Measurements from ENCODE around the gene ZNF219. TPM values are rescaled to one million over a fixed set of nuclear protein-coding genes. Genes with fewer than 3 reads are reported as not detected.

ZNF219 gene
- total and polyA plus RNA-seq, 2 donors (not counting 1 experiment from before 2014, with no cell fraction given), result 3.3 to 6.4 TPM

- no peaks in the 10 kb centered on the region for H3K9me3 ChIP-seq (ENCODE audit: control extremely low read depth in 1 of 3, control insufficient read depth in 2 of 3, insufficient read depth in 1 of 3, low read length in 2 of 3)
- TF ChIP-seq CTCF (IDR thresholded peaks at IDR 0.05), result no peak
- no peak for TF ChIP-seq EZH2 (IDR thresholded peaks at IDR 0.05; ENCODE audit: borderline replicate concordance, insufficient read depth, low read depth, low read length, poor library complexity, severe bottlenecking)
- H3K4me1 ChIP-seq (ENCODE audit: control insufficient read depth in 2 of 2, insufficient read depth in 2 of 2, low read length in 2 of 2), result no peaks in the 10 kb centered on the region
- no peak for ATAC-seq (ENCODE audit: low read depth)
- DNase-seq, result no peak
- ChIA-PET POLR2A (no interaction called here), CTCF (no interaction called here)
- H3K79me2 ChIP-seq (ENCODE audit: control insufficient read depth, insufficient read depth, low read length), result no peaks in the 10 kb centered on the region
- H4K20me1 ChIP-seq (ENCODE audit: control insufficient read depth, insufficient read depth, low read length, poor library complexity, severe bottlenecking), result no peaks in the 10 kb centered on the region
- H3K36me3 ChIP-seq (replicated peaks in 1 of 2; ENCODE audit: control extremely low read depth in 1 of 2, control insufficient read depth in 1 of 2, extremely low read depth in 1 of 2, insufficient read depth in 2 of 2, low read length in 1 of 2), result no peaks in the 10 kb centered on the region
- no peaks in the 10 kb centered on the region for H3K4me1 Mint-ChIP-seq
- no CpG with 5 or more reads among the region's 4 CpGs for whole genome bisulfite sequencing (ENCODE audit: insufficient coverage)
- no peak overlapping the region for H3K4me3 Mint-ChIP-seq
- no peak overlapping the region for H3K27ac Mint-ChIP-seq
- H3K4me2 ChIP-seq (replicated peaks; ENCODE audit: low read depth, low read length, poor library complexity, severe bottlenecking), result no peak overlapping the region
- peaks cover 28% of the 10 kb centered on the region for H3K27me3 Mint-ChIP-seq
- no peak overlapping the region for H2AFZ ChIP-seq (ENCODE audit: insufficient read depth, low read depth, low read length, poor library complexity, severe bottlenecking)
- intact Hi-C loops (cut with micrococcal nuclease), result no loop called here
- H3K9ac ChIP-seq (ENCODE audit: low read length), result no peak overlapping the region
- H3K9me3 Mint-ChIP-seq (ENCODE audit: insufficient read depth), result no peaks in the 10 kb centered on the region
- peaks cover 0 to 9% (median 4%) of the 10 kb centered on the region in 4 experiments for H3K27me3 ChIP-seq (replicated peaks in 1 of 4; ENCODE audit: control extremely low read depth in 1 of 4, control insufficient read depth in 3 of 4, insufficient read depth in 4 of 4, low read length in 3 of 4)
- no peak overlapping the region for H3K4me3 ChIP-seq (ENCODE audit: control extremely low read depth in 1 of 5, extremely low read depth in 1 of 5, insufficient read depth in 1 of 5, low read depth in 2 of 5, low read length in 4 of 5)
- no peak overlapping the region for H3K27ac ChIP-seq (ENCODE audit: low read length in 2 of 2)
Measured at GRCh38 chr14:21054768-21055145, 43.7 kb downstream of the ZNF219 start.

GRCh38 chr14:21054123-21054767 is 44.2 kb downstream of the ZNF219 start:
- no peak overlapping the region for H3K4me3 Mint-ChIP-seq
- CTCF ChIA-PET, result interaction anchor here (1.3 to 1.4 kb wide), 2 partner anchors 14 to 39 kb away, joined by 4 to 6 read pairs; no protein-coding TSS in a partner anchor

More at GRCh38 chr14:21054123-21054767, 44.2 kb downstream of the ZNF219 start:
- no CpG with 5 or more reads among the region's 3 CpGs for WGBS (ENCODE audit: insufficient coverage)
- intact Hi-C loops (cut with micrococcal nuclease), result no loop called here
- Mint-ChIP-seq H3K27ac (no peak overlapping the region), H3K9me3 (ENCODE audit: insufficient read depth) (no peaks in the 10 kb centered on the region), H3K27me3 (peaks cover 30% of the 10 kb centered on the region), H3K4me1 (no peaks in the 10 kb centered on the region)
- no peak overlapping the region for H3K27ac ChIP-seq (ENCODE audit: low read length in 2 of 2)
- no peak overlapping the region for H2AFZ ChIP-seq (ENCODE audit: insufficient read depth, low read depth, low read length, poor library complexity, severe bottlenecking)
- no peaks in the 10 kb centered on the region for H3K36me3 ChIP-seq (replicated peaks in 1 of 2; ENCODE audit: control extremely low read depth in 1 of 2, control insufficient read depth in 1 of 2, extremely low read depth in 1 of 2, insufficient read depth in 2 of 2, low read length in 1 of 2)
- ATAC-seq (ENCODE audit: low read depth), result no peak
- H3K9me3 ChIP-seq (ENCODE audit: control extremely low read depth in 1 of 3, control insufficient read depth in 2 of 3, insufficient read depth in 1 of 3, low read length in 2 of 3), result no peaks in the 10 kb centered on the region
- no peaks in the 10 kb centered on the region for H3K79me2 ChIP-seq (ENCODE audit: control insufficient read depth, insufficient read depth, low read length)
- no peak overlapping the region for H3K4me2 ChIP-seq (replicated peaks; ENCODE audit: low read depth, low read length, poor library complexity, severe bottlenecking)
- no peak for TF ChIP-seq CTCF (IDR thresholded peaks at IDR 0.05)
- no peak for TF ChIP-seq EZH2 (IDR thresholded peaks at IDR 0.05; ENCODE audit: borderline replicate concordance, insufficient read depth, low read depth, low read length, poor library complexity, severe bottlenecking)
- H3K4me1 ChIP-seq (ENCODE audit: control insufficient read depth in 2 of 2, insufficient read depth in 2 of 2, low read length in 2 of 2), result no peaks in the 10 kb centered on the region
- no peaks in the 10 kb centered on the region for H4K20me1 ChIP-seq (ENCODE audit: control insufficient read depth, insufficient read depth, low read length, poor library complexity, severe bottlenecking)
- DNase-seq, result no peak
- H3K27me3 ChIP-seq (replicated peaks in 1 of 4; ENCODE audit: control extremely low read depth in 1 of 4, control insufficient read depth in 3 of 4, insufficient read depth in 4 of 4, low read length in 3 of 4), result peaks cover 0 to 9% (median 4%) of the 10 kb centered on the region in 4 experiments
- POLR2A ChIA-PET, result no interaction called here
- H3K9ac ChIP-seq (ENCODE audit: low read length), result no peak overlapping the region
- no peak overlapping the region for H3K4me3 ChIP-seq (ENCODE audit: control extremely low read depth in 1 of 5, extremely low read depth in 1 of 5, insufficient read depth in 1 of 5, low read depth in 2 of 5, low read length in 4 of 5)
